BLaER1 treated with 17β-estradiol and CSF1 and Interleukin-3, amounts not matched to agents 10 nM and 100 nM (cell line): Measurements from ENCODE around the gene ZNF630.

ENCODE experiments used
- H3K27ac ChIP-seq, 11 experiments: shearing (Covaris generic); formaldehyde crosslinking; 2 replicates each; pipeline ENCODE4 v1.8.1; 2022
- H3K27me3 ChIP-seq, 11 experiments: shearing (Covaris generic); formaldehyde crosslinking; 2 replicates each; pipeline ENCODE4 v1.8.1; 2022
- H3K36me3 ChIP-seq, 11 experiments: shearing (Covaris generic); formaldehyde crosslinking; 2 replicates each; pipeline ENCODE4 v1.8.1; 2022
- H3K4me1 ChIP-seq, 10 experiments: shearing (Covaris generic); formaldehyde crosslinking; 2 replicates each; pipeline ENCODE4 v1.8.1; 2022
- H3K4me2 ChIP-seq, 11 experiments: shearing (Covaris generic); formaldehyde crosslinking; 2 replicates each; pipeline ENCODE4 v1.8.1; 2022
- H3K4me3 ChIP-seq, 10 experiments: shearing (Covaris generic); formaldehyde crosslinking; 2 replicates each; pipeline ENCODE4 v1.8.1; 2022
- H3K9ac ChIP-seq, 11 experiments: shearing (Covaris generic); formaldehyde crosslinking; 2 replicates each; pipeline ENCODE4 v1.8.1; 2022
- H3K9me3 ChIP-seq, 11 experiments: shearing (Covaris generic); formaldehyde crosslinking; replicated peaks in 1 of 11; 2 replicates each; pipeline ENCODE4 v1.8.1; 2022
- H4K20me1 ChIP-seq, 11 experiments: shearing (Covaris generic); formaldehyde crosslinking; 2 replicates each; pipeline ENCODE4 v1.8.1; 2022
- Cebpa-rat ChIP-seq, 11 experiments: shearing (Covaris generic); IDR thresholded peaks; 2 replicates each; pipeline ENCODE4 v1.8.1; 2022

Gene ZNF630

DNA sequence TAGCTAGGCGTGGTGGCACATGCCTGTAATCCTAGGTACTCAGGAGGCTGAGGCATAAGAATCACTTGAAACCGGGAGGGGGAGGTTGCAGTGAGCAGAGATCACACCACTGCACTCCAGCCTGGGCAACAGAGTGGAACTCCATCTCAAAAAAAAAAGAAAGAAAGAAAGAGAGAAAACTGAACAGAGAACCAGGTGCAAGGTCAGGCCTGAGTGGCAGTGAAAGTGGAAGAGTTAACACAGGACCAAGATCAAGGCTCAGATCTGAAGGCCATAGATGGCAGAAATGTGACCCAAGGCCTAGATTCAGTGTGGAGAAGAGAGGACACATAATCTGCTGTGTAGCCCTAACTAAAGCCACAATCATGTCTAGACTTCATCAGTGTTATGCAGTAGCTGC is 4.9 kb upstream of the ZNF630 start:
- Histone ChIP-seq H3K4me1 (peaks cover 0 to 5% (median 0%) of the 10 kb centered on the region in 10 experiments; a peak in 1 of 20 replicates), H3K9me3 (peaks cover 5 to 12% (median 7%) of the 10 kb centered on the region in 11 experiments), H3K27me3 (peaks cover 39 to 90% (median 73%) of the 10 kb centered on the region in 11 experiments), H3K4me3 (no peak overlapping the region), H3K9ac (no peak overlapping the region), H3K4me2 (no peak overlapping the region), H4K20me1 (no peaks in the 10 kb centered on the region), H3K36me3 (no peaks in the 10 kb centered on the region), H3K27ac (no peak overlapping the region)
- TF ChIP-seq Cebpa-rat (IDR thresholded peaks at IDR 0.05) = no peak

DNA sequence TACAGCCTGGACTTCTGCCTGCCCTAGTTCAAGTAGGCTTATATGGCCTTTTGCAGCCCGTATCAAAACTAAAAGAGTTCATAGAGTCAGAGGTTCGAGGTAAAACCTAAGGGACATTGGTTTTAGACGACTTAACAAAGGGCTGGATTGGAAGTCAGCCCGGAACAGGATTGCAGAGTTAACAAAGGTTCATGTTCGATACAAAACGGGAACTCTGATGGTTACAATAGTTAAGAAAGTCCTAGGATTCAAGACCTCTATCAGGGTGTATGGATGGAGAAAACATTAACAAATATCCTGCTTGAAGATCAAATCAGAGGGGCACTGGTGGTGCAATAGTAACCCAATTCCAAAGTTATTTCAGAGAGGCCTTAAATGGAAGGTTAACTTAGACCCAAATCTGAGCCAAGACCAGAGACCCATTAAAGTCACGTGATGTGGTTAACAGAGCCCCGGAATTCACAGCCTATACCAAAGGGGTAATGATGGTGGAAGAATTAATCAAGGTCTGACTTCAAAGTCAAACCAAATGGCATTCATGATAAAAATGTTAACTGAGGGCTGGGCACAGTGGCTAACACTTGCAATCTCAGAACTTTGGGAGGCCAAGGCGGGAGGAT is 656 bp upstream of the ZNF630 start:
- H3K4me1 ChIP-seq = peaks cover 0 to 5% (median 0%) of the 10 kb centered on the region in 10 experiments; a peak in 1 of 20 replicates
- H3K27ac ChIP-seq = no peak overlapping the region
- H3K4me3 ChIP-seq = no peak overlapping the region
- peaks cover 40 to 76% (median 71%) of the 10 kb centered on the region in 11 experiments for H3K27me3 ChIP-seq
- H4K20me1 ChIP-seq = no peaks in the 10 kb centered on the region
- H3K4me2 ChIP-seq = no peak overlapping the region
- H3K9me3 ChIP-seq = peaks cover 23 to 51% (median 44%) of the 10 kb centered on the region in 11 experiments
- TF ChIP-seq Cebpa-rat (IDR thresholded peaks at IDR 0.05) = no peak
- H3K36me3 ChIP-seq = no peaks in the 10 kb centered on the region
- no peak overlapping the region for H3K9ac ChIP-seq

DNA sequence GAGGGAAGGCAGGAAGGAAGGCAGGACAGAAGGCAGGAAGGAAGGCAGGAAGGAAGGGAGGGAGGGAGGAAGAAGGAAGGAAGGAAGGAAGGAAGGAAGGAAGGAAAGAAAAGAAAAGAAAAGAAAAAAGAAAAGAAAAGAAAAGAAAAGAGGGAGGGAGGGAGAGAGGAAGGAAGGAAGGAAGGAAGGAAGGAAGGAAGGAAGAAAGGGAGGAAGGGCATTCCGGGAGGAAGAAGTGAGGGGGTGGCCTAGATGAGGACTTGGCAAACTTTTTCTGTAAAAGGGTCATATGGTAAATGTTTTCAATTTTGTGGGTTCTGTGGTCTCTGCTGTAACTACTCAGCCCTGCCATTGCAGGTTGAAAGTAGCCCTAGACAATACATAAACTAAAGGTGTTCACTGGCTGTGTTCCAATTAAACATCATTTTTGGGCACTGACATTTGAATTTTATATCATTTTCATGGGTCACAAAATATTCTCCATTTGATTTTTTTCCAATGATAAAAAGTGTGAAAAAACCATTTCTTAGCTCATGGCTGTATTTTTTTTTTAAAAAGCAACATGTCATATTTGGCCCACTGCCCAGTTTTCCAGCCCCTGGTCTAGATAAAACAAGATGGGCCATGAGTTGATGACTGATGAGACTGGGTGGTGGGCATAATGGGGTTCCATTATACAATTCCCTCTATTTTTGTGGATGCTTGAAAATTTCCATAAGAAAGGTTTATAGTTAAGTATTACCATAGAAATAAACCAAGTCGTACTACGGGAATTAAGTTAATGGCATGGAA is 3.1 kb downstream of the ZNF630 start:
- Histone ChIP-seq H3K36me3 (no peaks in the 10 kb centered on the region), H3K9me3 (peaks cover 23 to 67% (median 44%) of the 10 kb centered on the region in 11 experiments), H3K27me3 (peaks cover 38 to 69% (median 58%) of the 10 kb centered on the region in 11 experiments), H3K4me3 (no peak overlapping the region), H3K27ac (no peak overlapping the region), H3K4me1 (no peaks in the 10 kb centered on the region), H3K4me2 (no peak overlapping the region), H3K9ac (no peak overlapping the region), H4K20me1 (no peaks in the 10 kb centered on the region)
- TF ChIP-seq Cebpa-rat (IDR thresholded peaks at IDR 0.05) = no peak

DNA sequence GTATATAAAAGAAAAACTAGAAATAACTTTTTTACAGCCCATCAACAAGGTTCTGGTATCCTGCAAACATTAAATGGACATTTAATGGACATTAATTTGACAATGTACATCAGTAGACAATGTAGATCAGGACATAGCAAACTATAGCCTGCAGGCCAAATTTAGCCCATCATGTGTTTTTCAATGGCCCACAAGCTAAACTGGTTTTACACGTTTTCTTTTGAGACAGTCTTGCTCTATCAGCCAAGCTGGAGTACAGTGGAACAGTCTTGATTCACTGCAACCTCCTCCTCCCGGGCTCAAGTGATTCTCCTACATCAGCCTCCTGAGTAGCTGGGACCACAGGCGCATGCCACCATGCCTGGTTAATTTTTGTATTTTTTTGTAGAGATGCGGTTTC is 7.2 kb downstream of the ZNF630 start:
- no peak for TF ChIP-seq Cebpa-rat (IDR thresholded peaks at IDR 0.05)
- Histone ChIP-seq H4K20me1 (no peaks in the 10 kb centered on the region), H3K27me3 (peaks cover 18 to 79% (median 55%) of the 10 kb centered on the region in 11 experiments; a peak in 20 of 22 replicates), H3K27ac (no peak overlapping the region), H3K4me1 (no peaks in the 10 kb centered on the region), H3K4me3 (no peak overlapping the region), H3K9me3 (peaks cover 35 to 75% (median 50%) of the 10 kb centered on the region in 11 experiments), H3K4me2 (no peak overlapping the region), H3K9ac (no peak overlapping the region), H3K36me3 (no peaks in the 10 kb centered on the region)

DNA sequence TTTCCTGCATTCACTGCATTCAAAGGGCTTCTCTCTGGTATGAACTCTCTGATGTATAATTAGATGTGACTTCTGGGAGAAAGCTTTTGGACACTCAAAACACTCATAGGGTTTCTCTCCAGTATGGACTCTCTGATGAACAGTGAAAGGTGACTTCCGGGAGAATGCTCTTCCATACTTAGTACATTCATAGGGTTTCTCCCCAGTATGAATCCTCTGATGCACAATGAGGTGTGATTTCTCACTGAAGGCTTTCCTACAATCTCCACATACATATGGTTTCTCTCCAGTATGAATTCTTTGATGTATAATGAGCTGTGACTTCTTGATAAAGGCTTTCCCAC is 12.2 kb downstream of the ZNF630 start:
- no peak for TF ChIP-seq Cebpa-rat (IDR thresholded peaks at IDR 0.05)
- Histone ChIP-seq H4K20me1 (no peaks in the 10 kb centered on the region), H3K36me3 (no peaks in the 10 kb centered on the region), H3K9ac (no peak overlapping the region), H3K4me3 (no peak overlapping the region), H3K4me1 (no peaks in the 10 kb centered on the region), H3K9me3 (peaks cover 64 to 95% (median 82%) of the 10 kb centered on the region in 11 experiments), H3K27ac (no peak overlapping the region), H3K27me3 (peaks cover 22 to 95% (median 66%) of the 10 kb centered on the region in 11 experiments), H3K4me2 (no peak overlapping the region)

DNA sequence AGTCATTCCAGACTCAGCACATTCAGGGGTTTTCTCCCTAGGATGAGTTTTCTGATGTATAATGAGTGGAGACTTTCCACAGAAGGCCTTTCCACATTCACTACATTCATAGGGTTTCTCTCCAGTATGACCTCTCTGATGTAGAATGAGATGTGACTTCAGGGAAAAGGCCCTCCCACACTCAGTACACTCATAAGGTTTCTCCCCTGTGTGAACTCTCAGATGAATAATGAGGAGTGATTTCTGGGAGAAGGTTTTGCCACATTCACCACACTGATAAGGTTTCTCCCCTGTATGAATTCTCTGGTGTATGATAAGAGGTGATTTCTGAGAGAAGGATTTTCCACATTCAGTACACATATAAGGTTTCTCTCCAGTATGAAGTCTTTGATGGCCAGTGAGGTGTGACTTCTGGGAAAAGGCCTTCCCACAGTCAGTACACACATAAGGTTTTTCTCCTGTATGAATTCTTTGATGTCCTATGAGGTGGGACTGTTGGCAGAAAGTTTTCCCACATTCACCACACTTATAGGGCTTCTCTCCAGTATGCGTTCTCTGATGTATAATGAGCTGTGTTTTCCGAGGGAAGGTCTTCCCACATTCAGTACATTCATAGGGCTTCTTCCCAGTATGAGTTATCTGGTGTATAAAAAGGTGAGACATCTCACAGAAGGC is 12.7 kb downstream of the ZNF630 start:
- no peak for TF ChIP-seq Cebpa-rat (IDR thresholded peaks at IDR 0.05)
- H3K9me3 ChIP-seq = peaks cover 64 to 97% (median 82%) of the 10 kb centered on the region in 11 experiments

DNA sequence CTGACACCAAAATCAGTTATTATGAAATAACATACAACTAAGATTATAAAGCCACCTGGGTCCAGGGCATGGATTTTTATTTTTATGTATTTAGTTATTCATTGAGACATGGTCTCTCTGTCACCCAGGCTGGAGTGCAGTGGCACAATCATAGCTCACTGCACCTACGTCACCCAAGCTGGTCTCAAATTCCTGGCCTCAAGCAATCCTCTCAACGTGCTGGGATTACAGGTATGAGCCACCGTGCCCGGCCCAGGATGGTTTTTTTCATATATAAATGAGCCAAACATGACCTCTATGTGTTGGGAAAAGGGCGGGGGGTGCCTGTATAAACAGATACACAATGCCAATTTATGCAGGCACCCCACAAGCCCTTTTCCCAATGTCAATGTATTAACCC is 24.6 kb downstream of the ZNF630 start:
- H3K9me3 ChIP-seq = no peaks in the 10 kb centered on the region
- no peak overlapping the region for H3K27ac ChIP-seq
- no peak overlapping the region for H3K4me3 ChIP-seq
- TF ChIP-seq Cebpa-rat (IDR thresholded peaks at IDR 0.05) = no peak
- no peak overlapping the region for H3K4me2 ChIP-seq
- no peaks in the 10 kb centered on the region; a peak in 1 of 22 replicates for H4K20me1 ChIP-seq
- peaks cover 0 to 8% (median 3%) of the 10 kb centered on the region in 10 experiments; a peak in 2 of 20 replicates for H3K4me1 ChIP-seq
- H3K9ac ChIP-seq = no peak overlapping the region
- no peaks in the 10 kb centered on the region for H3K36me3 ChIP-seq
- H3K27me3 ChIP-seq = peaks cover 56 to 97% (median 91%) of the 10 kb centered on the region in 11 experiments

More for the DNA sequence above, 12.7 kb downstream of the ZNF630 start:
- no peak overlapping the region for H3K4me2 ChIP-seq
- H3K36me3 ChIP-seq = no peaks in the 10 kb centered on the region
- H3K27me3 ChIP-seq = peaks cover 20 to 95% (median 67%) of the 10 kb centered on the region in 11 experiments
- H3K27ac ChIP-seq = no peak overlapping the region
- H3K4me3 ChIP-seq = no peak overlapping the region
- no peaks in the 10 kb centered on the region for H4K20me1 ChIP-seq
- H3K9ac ChIP-seq = no peak overlapping the region
- no peaks in the 10 kb centered on the region for H3K4me1 ChIP-seq

DNA sequence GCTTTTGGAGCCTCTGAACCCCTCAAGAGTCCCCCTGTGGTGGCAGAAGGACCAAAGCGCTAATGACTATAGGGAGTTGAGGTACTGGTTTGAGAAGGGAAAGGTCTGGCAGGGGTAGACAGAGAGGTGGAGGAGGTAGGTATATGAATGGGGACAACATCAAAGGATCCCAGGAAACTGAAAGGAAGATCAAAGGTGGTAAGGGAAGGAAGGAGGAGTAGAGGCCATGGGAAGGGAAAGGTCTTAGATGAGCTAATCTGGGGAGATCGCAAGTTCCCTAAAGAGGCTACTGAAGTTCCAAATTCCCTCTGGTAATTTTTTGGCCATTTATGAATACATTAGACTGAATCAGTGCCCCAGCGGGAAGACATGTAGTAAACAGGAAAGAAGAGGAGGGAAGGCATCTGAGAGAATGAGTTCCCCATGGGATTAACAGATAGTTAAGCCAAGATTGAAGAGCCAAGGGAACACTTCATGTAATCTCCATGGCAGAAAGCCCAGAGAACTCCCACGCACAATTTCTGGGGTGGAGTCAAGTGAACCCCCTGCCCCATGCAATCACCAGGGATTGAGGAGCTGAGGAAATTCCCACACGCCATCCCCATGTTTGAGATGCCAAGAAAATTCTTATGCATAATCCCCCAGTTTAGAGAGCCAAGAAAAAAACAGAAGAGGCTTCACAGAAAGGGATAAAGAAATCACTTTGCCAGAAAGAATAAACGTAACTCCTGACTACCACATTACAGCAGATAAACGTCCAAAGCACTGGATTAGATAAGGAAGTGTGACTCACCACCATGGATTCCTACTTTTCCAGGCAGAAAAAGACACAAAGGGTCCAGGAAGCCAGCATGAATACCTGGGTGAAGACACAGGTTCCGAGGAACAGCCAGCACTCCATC is 25.8 kb downstream of the ZNF630 start:
- no peaks in the 10 kb centered on the region for H3K9me3 ChIP-seq
- H3K4me2 ChIP-seq = peak overlapping the region in 7 of 11 experiments; percentile 3 to 45 (median 27); a peak in 8 of 22 replicates
- H3K9ac ChIP-seq = no peak overlapping the region
- TF ChIP-seq Cebpa-rat (IDR thresholded peaks at IDR 0.05) = no peak
- H3K4me3 ChIP-seq = no peak overlapping the region
- H4K20me1 ChIP-seq = no peaks in the 10 kb centered on the region; a peak in 1 of 22 replicates
- H3K27ac ChIP-seq = no peak overlapping the region
- H3K27me3 ChIP-seq = peaks cover 67 to 97% (median 91%) of the 10 kb centered on the region in 11 experiments
- no peaks in the 10 kb centered on the region for H3K36me3 ChIP-seq
- H3K4me1 ChIP-seq = peaks cover 0 to 8% (median 3%) of the 10 kb centered on the region in 10 experiments; a peak in 2 of 20 replicates
